A172 (cell line): Measurements from ENCODE around the gene PRELID1. TPM values are rescaled to one million over a fixed set of nuclear protein-coding genes. Genes with fewer than 3 reads are reported as not detected.

Source experiments
- DNase-seq: peaks from one replicate; pipeline ENCODE4 v3.0.0-alpha.2; 2015; ENCODE audit warnings: low spot score
- total RNA-seq: library from RNA; depleted of rRNA; stranded (reverse); fragments of >200 nt; shearing (Covaris generic); gene quantifications from 2 replicates; pipeline ENCODE4 v1.2.3, GENCODE V29; 2014; rRNA removed

Gene PRELID1
- total RNA-seq, 1 experiment from 2014 or later, result 376 TPM

DNA sequence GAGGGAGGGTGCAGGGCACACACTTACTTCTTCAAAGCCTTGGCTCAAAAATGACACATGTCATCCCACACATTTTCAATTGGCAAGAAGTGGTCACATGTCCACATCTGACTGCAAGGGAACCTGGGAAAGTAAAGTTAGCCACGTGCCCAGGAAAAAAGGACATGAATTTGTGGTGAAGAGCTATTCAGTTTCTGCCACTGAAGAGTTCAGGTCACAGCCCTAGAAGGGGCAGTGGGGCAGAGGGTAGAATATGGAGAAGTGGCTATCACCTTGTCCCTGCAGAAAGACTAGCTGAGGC is 52.2 kb downstream of the PRELID1 start:
- DNase-seq, result no peak

Other genes with a start within 250 kb of the PRELID1 start
- gene FGFR4, start 216.9 kb upstream of the PRELID1 start, total RNA-seq, result 9.1 and 10.7 TPM in 2 replicates
- gene NSD1, start 170.0 kb upstream of the PRELID1 start, total RNA-seq, result 39.9 and 48.6 TPM in 2 replicates
- gene RAB24, start 80 bp upstream of the PRELID1 start, total RNA-seq, result 15.3 and 23.1 TPM in 2 replicates
- gene MXD3, start 8.1 kb downstream of the PRELID1 start, total RNA-seq, result 81.3 and 99.7 TPM in 2 replicates
- 361 and 423 TPM in 2 replicates for gene LMAN2, start 47.9 kb downstream of the PRELID1 start, total RNA-seq
- 28.2 and 36.5 TPM in 2 replicates for gene RGS14, start 54.1 kb downstream of the PRELID1 start, total RNA-seq
- gene SLC34A1, start 80.6 kb downstream of the PRELID1 start, total RNA-seq, result 0.05 TPM in 1 of 2 replicates, not detected in the other
- not detected in 2 replicates for gene PFN3, start 96.9 kb downstream of the PRELID1 start, total RNA-seq
- 5.6 and 11.3 TPM in 2 replicates for gene F12, start 105.8 kb downstream of the PRELID1 start, total RNA-seq
- gene GRK6, start 122.9 kb downstream of the PRELID1 start, total RNA-seq, result 59.3 and 67.6 TPM in 2 replicates
- gene PRR7, start 143.0 kb downstream of the PRELID1 start, total RNA-seq, result 58.8 and 72.4 TPM in 2 replicates
- 343 and 354 TPM in 2 replicates for gene DBN1, start 169.8 kb downstream of the PRELID1 start, total RNA-seq
- gene PDLIM7, start 193.8 kb downstream of the PRELID1 start, total RNA-seq, result 189 and 215 TPM in 2 replicates
- 0.19 and 1.7 TPM in 2 replicates for gene DOK3, start 206.0 kb downstream of the PRELID1 start, total RNA-seq
- 153 and 154 TPM in 2 replicates for gene DDX41, start 213.2 kb downstream of the PRELID1 start, total RNA-seq